DMS153 (cell line): ENCODE measurements around the gene EPB41.

Source experiments
- DNase-seq: peaks from one replicate; lab custom pipeline; 2025; lab: John Stamatoyannopoulos, UW

The EPB41 gene

DNA sequence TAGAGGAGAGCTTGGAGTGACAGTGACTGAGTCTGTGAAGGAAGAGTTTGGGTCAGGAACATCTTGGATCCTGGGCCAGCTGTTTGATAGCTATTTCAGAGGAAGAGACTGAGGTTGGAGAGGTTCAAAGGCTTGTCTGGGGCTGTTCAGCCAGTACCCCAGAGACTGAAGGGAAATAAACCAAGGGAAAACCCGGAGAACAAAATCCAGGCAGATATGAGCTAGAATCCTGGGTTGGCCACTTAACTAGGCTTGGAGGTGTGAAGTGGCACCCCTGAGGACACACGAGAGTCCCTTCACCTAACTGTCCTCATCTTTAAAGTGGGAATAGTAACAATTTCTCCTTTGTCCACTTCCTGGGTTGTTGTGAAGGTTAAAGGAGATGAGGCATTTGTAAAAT lies 23.1 kb upstream of the EPB41 start:
- no peak for DNase-seq

GRCh38 chr1:28893403-28894102 lies 20.8 kb upstream of the EPB41 start:
- DNase-seq = no peak

DNA sequence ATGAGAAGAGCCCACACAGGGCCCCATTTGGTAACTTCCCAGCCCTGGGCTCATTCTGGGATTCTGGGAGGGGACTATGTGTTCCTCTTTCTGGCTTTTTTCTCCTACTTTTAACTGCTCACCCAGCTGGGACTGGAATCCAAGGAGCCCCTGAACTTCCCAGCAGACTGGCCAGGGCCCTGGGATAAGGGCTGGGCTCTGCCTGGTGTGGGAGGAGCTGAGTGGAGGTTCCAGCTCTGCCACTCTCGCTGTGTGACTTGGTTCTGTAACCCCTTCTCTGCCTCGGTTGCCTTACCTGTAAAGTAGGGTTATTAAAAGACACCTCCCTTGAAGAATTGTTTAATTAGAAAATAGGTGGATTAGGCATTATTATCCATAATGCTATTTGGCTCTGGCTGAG lies 19.6 kb upstream of the EPB41 start:
- no peak for DNase-seq

DNA sequence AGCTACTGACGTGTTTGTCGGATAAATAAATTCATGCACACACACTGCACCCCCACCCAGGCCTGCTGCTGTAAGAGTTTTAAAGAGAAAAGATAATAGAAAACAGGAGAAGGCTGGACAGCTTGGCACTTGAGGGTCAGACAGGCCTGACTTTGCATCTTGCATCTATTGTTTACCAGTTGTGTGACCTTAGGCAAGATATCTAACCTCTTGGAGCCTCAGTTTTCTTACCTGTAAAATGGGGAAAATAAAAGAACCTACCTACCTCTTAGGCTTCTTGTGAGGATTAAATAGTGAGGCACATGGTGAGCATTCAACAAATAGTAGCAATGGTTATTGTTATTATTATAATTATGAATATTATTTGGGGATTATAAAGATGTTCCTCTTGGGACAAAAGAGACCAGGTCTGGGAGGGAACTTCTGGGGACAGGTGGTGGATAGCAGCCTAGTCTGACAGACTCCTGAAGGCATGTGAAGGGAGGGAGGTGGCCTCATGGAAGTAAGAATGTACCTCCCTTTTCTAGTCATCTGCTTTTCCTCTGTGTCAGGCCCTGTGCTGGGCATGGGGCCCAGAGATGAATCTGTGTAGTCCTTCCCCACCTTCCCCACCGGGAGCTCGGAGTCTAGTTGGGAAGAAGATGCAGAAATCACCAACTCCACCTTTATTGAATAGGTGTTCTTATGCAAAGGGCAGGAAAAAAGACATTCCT lies 18.3 kb upstream of the EPB41 start:
- DNase-seq = no peak

DNA sequence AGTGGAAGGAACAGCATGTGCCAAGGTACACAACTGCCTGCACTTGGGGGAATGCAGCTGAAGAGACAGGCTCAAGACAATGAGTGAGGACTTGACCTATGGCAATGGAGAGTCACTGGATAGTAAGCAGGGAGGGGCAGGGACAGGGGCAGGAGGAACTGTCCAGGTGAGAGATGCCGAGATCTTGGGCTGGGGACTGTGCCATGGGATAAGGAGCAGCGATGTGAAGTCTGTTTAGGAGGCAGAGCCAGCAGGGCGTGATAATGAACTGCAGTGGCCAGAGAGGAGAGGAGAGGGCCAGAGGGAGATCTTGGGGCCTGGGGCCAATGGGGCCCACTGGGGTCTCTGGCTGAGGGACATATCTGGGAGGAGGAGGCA lies 17.8 kb upstream of the EPB41 start:
- no peak for DNase-seq

DNA sequence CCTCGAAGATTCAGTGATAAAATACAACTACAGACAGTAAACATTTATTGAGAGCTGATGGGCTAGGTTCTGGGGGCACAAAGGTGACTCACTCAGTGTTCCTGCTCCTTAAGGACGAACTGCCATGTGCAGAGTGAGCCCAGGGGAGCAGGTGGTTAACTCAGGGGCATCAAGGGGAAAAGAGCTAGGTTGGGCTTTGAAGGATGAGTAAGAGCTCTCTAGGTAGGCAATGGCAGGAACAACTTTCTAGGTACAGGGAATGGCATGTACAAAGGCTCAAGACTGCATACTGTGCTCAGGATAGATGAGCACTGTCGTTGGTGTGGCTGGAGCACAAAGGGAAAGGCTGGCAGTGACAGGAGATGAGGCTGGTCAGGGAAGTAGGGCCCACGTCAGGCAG lies 16.6 kb upstream of the EPB41 start:
- no peak for DNase-seq

GRCh38 chr1:28898405-28898881 lies 15.9 kb upstream of the EPB41 start:
- no peak for DNase-seq

GRCh38 chr1:28899267-28899666 lies 15.1 kb upstream of the EPB41 start:
- no peak for DNase-seq

DNA sequence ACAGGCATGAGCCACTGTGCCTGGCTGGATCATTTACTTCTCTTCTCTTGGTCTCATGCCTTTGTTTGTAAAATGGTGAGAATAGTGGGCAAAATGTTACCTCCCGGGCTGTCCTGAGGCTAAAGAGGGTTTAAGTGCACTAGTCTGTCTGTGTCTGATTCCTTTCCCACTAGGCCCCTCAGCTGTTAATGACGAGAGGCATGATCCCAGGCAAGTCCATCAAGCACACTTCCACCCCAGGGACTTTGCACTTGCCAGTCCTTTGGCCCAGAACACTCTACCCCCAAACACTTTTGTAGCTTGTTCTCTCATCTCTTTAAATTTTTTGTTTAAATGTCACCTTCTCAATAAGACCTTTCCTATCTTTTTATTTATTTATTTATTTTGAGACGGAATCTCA lies 13.8 kb upstream of the EPB41 start:
- no peak for DNase-seq

- DNase-seq = no peak
Observed at GRCh38 chr1:28902738-28903137, 11.6 kb upstream of the EPB41 start.

DNA sequence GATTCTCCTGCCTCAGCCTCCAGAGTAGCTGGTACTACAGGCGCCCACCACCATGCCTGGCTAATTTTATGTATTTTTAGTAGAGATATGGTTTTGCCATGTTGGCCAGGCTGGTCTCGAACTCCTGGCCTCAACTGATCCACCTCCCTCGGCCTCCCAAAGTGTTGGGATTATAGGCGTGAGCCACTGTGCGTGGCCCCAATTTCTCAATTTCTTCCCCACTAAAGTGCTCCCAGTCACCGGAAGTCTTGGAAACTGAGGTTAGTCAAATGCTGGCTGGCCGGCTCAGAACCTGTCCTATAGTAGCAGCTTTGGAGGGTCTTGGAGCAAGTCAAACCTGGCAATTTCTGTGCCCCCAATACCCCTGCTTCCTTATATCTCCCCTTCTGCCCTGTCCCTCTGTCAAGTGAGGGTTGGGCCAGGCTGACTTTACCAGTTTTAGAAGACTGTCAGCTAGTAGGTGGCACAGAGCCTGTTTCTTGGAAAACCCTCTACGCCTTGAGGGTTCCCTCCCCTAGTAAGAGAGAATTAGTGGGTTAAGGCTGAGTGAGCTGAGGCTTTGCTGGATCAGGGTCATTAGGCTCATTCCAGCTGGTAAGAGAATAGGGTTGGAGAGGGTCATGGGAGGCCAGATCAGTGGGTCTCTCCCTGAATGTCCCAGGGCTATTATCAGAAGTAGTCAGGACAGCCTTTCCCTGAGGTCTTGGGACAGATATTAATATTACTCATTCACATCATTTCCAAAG lies 8.3 kb upstream of the EPB41 start:
- no peak for DNase-seq

GRCh38 chr1:28909198-28909597 lies 5.2 kb upstream of the EPB41 start:
- no peak for DNase-seq

GRCh38 chr1:28910379-28911115 lies 3.8 kb upstream of the EPB41 start:
- no peak for DNase-seq

DNA sequence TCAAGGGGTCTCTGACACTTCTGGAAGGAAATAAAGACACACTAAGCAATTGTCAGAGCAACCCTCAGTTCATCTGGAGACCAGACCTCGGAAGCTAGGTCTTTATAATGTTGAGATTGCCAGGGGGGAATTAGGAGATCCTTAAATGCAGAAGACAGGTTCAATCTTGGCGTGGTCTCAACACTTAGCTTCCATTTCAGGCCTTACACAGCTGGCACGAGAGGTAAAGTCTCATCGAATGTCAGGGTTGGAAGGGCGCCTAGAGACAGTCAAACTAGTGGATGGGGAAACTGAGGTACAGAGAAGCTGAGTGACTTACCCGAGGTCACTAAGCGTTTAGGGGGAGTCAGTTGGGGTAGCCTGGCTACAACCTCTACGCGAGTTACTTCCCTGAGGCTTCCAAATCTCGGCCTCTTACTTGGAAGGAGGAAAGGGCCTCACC lies 562 bp upstream of the EPB41 start:
- no peak for DNase-seq

- peak; percentile 71 for DNase-seq
Observed at GRCh38 chr1:28915031-28915895, 894 bp downstream of the EPB41 start.

- DNase-seq = no peak
Observed at GRCh38 chr1:28917757-28918118, 3.4 kb downstream of the EPB41 start.

DNA sequence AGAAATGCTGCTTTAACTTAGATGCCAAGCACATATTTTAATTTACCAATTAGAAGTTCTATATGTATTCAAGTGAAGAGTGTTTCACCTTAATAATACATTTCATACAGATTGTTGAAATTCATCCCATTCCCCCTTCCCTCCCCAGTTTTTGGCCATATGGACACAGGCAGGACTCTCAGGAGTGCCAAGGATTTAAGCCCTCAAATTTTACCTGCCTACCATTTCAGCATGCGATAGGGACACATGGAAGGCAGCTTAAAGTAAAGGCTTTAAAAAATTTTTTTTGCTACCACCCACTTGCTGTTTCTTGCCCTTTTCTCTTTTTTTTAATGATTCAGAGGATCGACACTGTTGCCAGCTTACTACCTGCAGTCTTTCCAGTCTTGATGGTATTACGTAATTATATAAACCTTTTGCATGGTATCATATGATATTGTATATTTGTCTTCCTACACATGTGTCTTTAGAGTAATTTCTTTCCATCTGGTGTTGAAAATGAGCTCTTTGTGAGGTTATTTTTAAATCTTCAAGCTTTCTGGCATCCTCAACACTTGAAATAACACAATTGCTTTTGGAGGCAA lies 7.0 kb downstream of the EPB41 start:
- no peak for DNase-seq

DNA sequence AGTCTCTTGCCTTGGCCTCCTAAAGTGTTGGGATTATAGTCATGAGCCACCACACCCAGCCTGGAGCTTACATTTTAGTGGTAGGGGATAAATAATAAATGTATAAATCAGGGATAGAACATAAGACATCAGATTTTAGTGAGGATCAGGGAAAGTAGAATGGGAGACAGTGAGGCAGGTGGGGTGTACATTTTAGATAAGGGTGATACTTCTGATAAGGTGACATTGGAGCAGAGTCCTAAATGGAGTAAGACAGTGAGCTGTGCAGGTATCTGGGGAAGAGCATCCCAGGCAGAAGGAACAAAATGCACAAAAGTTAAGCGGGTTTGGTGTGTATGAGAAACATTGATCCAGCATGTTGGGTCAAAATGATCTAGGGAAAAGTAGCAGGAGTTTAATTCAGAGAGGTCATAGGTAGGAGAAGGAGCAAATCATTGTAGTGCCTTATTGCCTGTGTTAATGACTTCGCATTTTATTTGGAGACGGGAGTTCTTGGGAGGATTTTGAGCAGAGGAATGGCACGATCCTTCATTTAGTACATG lies 11.1 kb downstream of the EPB41 start:
- DNase-seq = no peak

DNA sequence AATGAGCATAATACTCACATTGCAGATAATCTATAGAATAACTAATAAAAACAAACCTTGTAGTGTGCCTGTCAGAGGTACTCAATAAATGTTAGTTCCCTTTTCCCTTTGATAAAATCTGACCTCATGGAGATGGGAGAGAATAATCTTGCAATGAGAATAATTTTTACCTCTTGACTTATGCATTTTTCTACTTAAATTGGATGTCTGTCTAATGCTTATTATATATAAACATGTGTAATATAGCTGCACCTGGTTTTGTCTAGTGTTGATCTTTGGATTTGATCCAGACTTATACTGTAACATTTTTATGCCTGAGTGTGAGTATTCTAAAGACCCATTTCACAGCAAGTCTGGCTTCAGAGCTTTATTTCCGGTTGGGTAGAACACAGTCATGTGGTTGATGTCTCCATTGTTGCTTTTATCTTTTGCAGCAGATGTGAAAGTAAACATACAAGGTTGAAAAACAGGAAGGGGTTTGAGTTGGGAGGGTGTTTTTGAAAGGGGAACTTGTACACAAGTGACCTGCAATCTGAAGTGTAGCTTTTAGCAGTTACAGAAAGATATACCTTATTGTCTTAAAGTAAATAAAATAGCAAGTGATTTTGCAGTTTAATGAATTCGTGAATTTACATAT lies 12.4 kb downstream of the EPB41 start:
- DNase-seq = peak; percentile 97

GRCh38 chr1:28927266-28927647 lies 12.9 kb downstream of the EPB41 start:
- no peak for DNase-seq
